Left lung (tissue), 10 donors: Measurements from ENCODE around the gene CPLX4. TPM values are rescaled to one million over a fixed set of nuclear protein-coding genes. Genes with fewer than 3 reads are reported as not detected.

Experiments used
- ATAC-seq: fragments of 200-7000 bp; cut with Tn5 transposase; one replicate; pipeline ENCODE4 v1.9.1; 2020; ENCODE audit warnings: moderate library complexity
- DNase-seq, 4 donors: peaks; one replicate each; pipeline ENCODE4 v3.0.0-alpha.2; 2013 to 2020
- H3K27ac ChIP-seq, 2 donors: fragments of 200-600 bp; sonication (generic) in 1 of 2; one replicate each; pipeline versions ENCODE4 v1.5.0 to v1.8.0; 2020 to 2021
- H3K27me3 ChIP-seq, 2 donors: fragments of 200-600 bp; sonication (generic) in 1 of 2; one replicate each; pipeline versions ENCODE4 v1.5.0 to v1.8.0; 2020 to 2021
- H3K36me3 ChIP-seq, 2 donors: fragments of 200-600 bp; sonication (generic) in 1 of 2; one replicate each; pipeline versions ENCODE4 v1.5.0 to v1.8.0; 2020 to 2021
- H3K4me1 ChIP-seq, 2 donors: fragments of 200-600 bp; one replicate each; pipeline ENCODE4 v1.8.0; 2021
- H3K4me3 ChIP-seq, 2 donors: fragments of 200-600 bp; sonication (generic) in 1 of 2; one replicate each; pipeline versions ENCODE4 v1.5.0 to v1.8.0; 2020 to 2021; ENCODE audit warnings: mild to moderate bottlenecking in 1 of 2
- H3K9me3 ChIP-seq, 2 donors: fragments of 200-600 bp; sonication (generic) in 1 of 2; one replicate each; pipeline versions ENCODE4 v1.5.0 to v1.8.0; 2020 to 2021
- intact Hi-C, 2 donors: fragments of 100-400 bp; cut with DNase I; formaldehyde crosslinking; loops; one replicate each; pipeline versions ENCODE4 v1.11.2 to v1.14.2; 2022
- polyA plus RNA-seq, 6 donors: library from polyadenylated mRNA; unstranded; fragments of 120-200 nt; gene quantifications; one replicate each; pipeline ENCODE4 v1.2.1, GENCODE V29; 2013; ENCODE audit not compliant: insufficient read length in 6 of 6
- total RNA-seq, 2 donors: library from RNA; stranded (reverse); fragmentation: NEBNext Ultra II Directional; extraction: Animal tissue kit (Norgen Biotek cat#: 25700); gene quantifications; one replicate each; pipeline ENCODE4 v1.2.1, GENCODE V29; 2021
- TF ChIP-seq, protein P1 (sequence below), 2 donors: fragments of 200-600 bp; sonication (generic) in 1 of 2; IDR thresholded peaks; one replicate each; pipeline versions ENCODE4 v1.5.0 to v1.8.0; 2021; ENCODE audit warnings: antibody characterized with exemption in 2 of 2
- donor health status: DM: no; HTN: yes; CAD: no.
- donor health status: DM: no; HTN: no; CAD: no.

The CPLX4 gene
- total and polyA plus RNA-seq, 8 donors = not detected

DNA sequence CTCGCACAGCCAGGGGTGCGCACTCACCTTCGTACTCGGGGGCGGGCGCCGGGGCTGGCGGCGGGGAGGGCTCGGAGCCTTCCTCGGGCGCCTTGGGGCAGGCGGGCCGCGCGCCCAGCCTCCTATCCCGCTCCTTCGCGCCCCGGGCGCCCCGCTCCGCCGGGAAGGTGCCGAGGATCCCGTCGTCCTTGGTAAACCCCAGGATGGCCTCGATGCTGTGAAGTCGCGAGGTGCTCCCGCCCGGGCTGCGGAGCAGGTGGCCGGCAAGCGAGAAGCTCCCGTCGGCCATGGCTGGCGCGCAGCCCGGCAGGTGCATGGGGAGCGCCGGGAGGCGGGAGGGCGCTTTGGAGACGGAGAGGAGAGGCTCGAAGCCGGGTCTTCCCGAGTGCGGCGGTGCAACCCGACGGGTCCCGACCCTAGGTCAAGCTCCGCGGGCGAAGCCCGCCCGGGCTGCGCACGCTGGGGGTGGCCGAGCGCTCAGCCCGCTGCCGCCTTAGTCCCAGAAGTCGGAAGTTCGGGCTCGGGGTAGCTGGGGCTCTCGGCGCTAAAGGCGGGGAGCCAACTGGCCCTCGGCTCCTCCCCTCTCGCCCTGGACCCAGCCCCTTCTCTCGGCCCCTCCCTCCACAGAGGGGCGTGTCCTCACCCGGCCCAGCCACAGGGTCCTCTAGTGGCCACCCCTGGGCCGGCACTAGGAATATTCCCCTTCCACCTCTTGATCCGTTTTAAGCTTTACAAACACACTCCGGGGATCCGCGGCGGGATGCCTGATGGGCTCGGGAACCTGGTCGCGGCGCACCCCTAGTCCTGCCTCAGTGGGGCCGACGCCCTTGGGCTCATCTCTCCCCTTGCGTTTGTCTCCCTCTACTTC is 45.3 kb downstream of the CPLX4 start, which contains the start of gene RAX:
Gene RAX (minus strand): TSS at position 564 of the 868 bp plus-strand sequence. CDS start 248 bp downstream, at position 316.
- no peak within 1 kb of the TSS for H3K27ac ChIP-seq
- peaks cover 79 to 100% of the 10 kb centered on the region in 2 donors for H3K27me3 ChIP-seq
- H3K4me1 ChIP-seq = peaks cover 9 to 36% of the 10 kb centered on the region in 2 donors
- no peaks in the 10 kb centered on the region for H3K9me3 ChIP-seq
- ATAC-seq (peak; percentile 22), DNase-seq (peak in 1 of 4 donors; percentile 69)
- TF ChIP-seq, protein P1, sequence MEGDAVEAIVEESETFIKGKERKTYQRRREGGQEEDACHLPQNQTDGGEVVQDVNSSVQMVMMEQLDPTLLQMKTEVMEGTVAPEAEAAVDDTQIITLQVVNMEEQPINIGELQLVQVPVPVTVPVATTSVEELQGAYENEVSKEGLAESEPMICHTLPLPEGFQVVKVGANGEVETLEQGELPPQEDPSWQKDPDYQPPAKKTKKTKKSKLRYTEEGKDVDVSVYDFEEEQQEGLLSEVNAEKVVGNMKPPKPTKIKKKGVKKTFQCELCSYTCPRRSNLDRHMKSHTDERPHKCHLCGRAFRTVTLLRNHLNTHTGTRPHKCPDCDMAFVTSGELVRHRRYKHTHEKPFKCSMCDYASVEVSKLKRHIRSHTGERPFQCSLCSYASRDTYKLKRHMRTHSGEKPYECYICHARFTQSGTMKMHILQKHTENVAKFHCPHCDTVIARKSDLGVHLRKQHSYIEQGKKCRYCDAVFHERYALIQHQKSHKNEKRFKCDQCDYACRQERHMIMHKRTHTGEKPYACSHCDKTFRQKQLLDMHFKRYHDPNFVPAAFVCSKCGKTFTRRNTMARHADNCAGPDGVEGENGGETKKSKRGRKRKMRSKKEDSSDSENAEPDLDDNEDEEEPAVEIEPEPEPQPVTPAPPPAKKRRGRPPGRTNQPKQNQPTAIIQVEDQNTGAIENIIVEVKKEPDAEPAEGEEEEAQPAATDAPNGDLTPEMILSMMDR (IDR thresholded peaks at IDR 0.05) = no peak
- intact Hi-C loops = no loop called here
- H3K36me3 ChIP-seq = no peaks in the 10 kb centered on the region
- H3K4me3 ChIP-seq = peak within 1 kb of the TSS in 1 of 2 donors; percentile 20

GRCh38 chr18:59272221-59272888 is 46.1 kb downstream of the CPLX4 start:
- intact Hi-C loops = no loop called here
- DNase-seq (peak in 1 of 4 donors; percentile 77), ATAC-seq (no peak)
- H3K36me3 ChIP-seq = no peaks in the 10 kb centered on the region
- peaks cover 9 to 42% of the 10 kb centered on the region in 2 donors for H3K4me1 ChIP-seq
- peak overlapping the region in 1 of 2 donors; percentile 20 for H3K4me3 ChIP-seq
- TF ChIP-seq, protein P1 (IDR thresholded peaks at IDR 0.05) = no peak
- H3K27ac ChIP-seq = no peak overlapping the region
- peaks cover 84 to 100% of the 10 kb centered on the region in 2 donors for H3K27me3 ChIP-seq
- no peaks in the 10 kb centered on the region for H3K9me3 ChIP-seq

DNA sequence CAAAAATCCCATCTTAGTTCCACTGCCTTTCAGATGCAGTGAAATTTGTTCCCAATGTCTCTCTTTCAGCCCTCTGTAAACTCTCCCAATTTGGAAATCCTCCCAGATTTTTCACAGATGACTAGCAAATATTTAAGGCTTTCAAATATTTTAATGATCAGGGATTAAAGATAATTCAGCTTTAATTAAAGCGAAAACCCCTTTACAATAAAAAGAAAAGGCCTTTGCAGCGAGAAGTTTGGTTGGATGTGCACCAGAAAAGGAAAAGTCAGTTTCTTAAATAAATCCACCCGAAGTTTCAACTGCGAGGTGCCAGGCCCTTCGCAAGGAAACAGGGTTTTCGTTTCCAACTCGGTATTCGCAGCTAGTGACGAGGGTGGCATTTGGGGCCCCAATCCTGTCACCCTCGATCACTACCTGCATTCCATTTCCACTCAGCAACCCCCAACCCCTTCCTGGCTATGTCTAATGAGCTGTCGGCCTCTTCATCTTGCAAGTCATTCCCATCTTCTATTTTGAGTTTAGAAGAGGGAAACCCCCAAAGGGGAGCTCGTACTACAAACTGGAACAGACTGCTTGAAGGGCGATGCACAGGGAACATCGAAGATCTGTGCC is 46.7 kb downstream of the CPLX4 start:
- Histone ChIP-seq H3K27me3 (peaks cover 90 to 100% of the 10 kb centered on the region in 2 donors), H3K4me3 (no peak overlapping the region), H3K27ac (no peak overlapping the region), H3K36me3 (no peaks in the 10 kb centered on the region), H3K4me1 (peaks cover 9 to 42% of the 10 kb centered on the region in 2 donors), H3K9me3 (no peaks in the 10 kb centered on the region)
- ATAC-seq (no peak), DNase-seq (no peak)
- TF ChIP-seq, protein P1 (IDR thresholded peaks at IDR 0.05) = no peak
- intact Hi-C loops = no loop called here

GRCh38 chr18:59270689-59271257 is 47.7 kb downstream of the CPLX4 start:
- DNase-seq (no peak), ATAC-seq (no peak)
- H3K4me3 ChIP-seq = no peak overlapping the region

More at GRCh38 chr18:59270689-59271257, 47.7 kb downstream of the CPLX4 start:
- TF ChIP-seq, protein P1 (IDR thresholded peaks at IDR 0.05) = no peak
- Histone ChIP-seq H3K9me3 (no peaks in the 10 kb centered on the region), H3K27me3 (peaks cover 98 to 100% of the 10 kb centered on the region in 2 donors), H3K27ac (no peak overlapping the region), H3K36me3 (no peaks in the 10 kb centered on the region), H3K4me1 (peaks cover 9 to 42% of the 10 kb centered on the region in 2 donors)
- intact Hi-C loops = no loop called here
